Measurements from ENCODE around the gene IPO11. TPM values are rescaled to one million over a fixed set of nuclear protein-coding genes. Genes with fewer than 3 reads are reported as not detected.
"Not testable (repeated sequence)": the region's sequence is repeated elsewhere in the genome, so short reads cannot be mapped to it uniquely, and the experiment has no call there.

Gene IPO11
- total RNA-seq, 2 experiments from 2014 or later: 36.9 to 38.0 TPM

GRCh38 chr5:62536783-62537182, 124.2 kb downstream of the IPO11 start:
- ATAC-seq (no peak), DNase-seq (no peak)
- no peak overlapping the region for H3K4me3 Mint-ChIP-seq
- CTCF ChIA-PET: no interaction called here
- peaks cover 9% of the 10 kb centered on the region for H3K4me1 Mint-ChIP-seq
- H3K27ac Mint-ChIP-seq: no peak overlapping the region
- H3K27me3 Mint-ChIP-seq: no peaks in the 10 kb centered on the region
- H3K36me3 Mint-ChIP-seq: peaks cover 37% of the 10 kb centered on the region
- peaks cover 3% of the 10 kb centered on the region for H3K9me3 Mint-ChIP-seq (ENCODE audit: low read depth)

GRCh38 chr5:62538017-62538942, 125.7 kb downstream of the IPO11 start:
- ATAC-seq (peak; percentile 23), DNase-seq (no peak)
- Mint-ChIP-seq H3K4me3 (no peak overlapping the region), H3K36me3 (peaks cover 39% of the 10 kb centered on the region), H3K9me3 (ENCODE audit: low read depth) (peaks cover 3% of the 10 kb centered on the region), H3K27me3 (no peaks in the 10 kb centered on the region), H3K27ac (no peak overlapping the region), H3K4me1 (peaks cover 9% of the 10 kb centered on the region)
- CTCF ChIA-PET: interaction anchor here (0.7 kb wide), 1 partner anchor 49 kb away, joined by 3 read pairs; no protein-coding TSS in a partner anchor

- CTCF ChIA-PET: no interaction called here
These were observed 130.2 kb downstream of the IPO11 start for GRCh38 chr5:62542720-62543119.

GRCh38 chr5:62547945-62548630, 135.5 kb downstream of the IPO11 start:
- Mint-ChIP-seq H3K9me3 (ENCODE audit: low read depth) (peaks cover 7% of the 10 kb centered on the region), H3K36me3 (peaks cover 29% of the 10 kb centered on the region), H3K27ac (no peak overlapping the region), H3K4me1 (no peaks in the 10 kb centered on the region), H3K4me3 (no peak overlapping the region), H3K27me3 (no peaks in the 10 kb centered on the region)
- DNase-seq: no peak
- CTCF ChIA-PET: no interaction called here
- ATAC-seq: no peak

More at GRCh38 chr5:62542720-62543119, 130.2 kb downstream of the IPO11 start:
- H3K9me3 Mint-ChIP-seq (ENCODE audit: low read depth): peaks cover 10% of the 10 kb centered on the region
- no peaks in the 10 kb centered on the region for H3K27me3 Mint-ChIP-seq
- peaks cover 9% of the 10 kb centered on the region for H3K4me1 Mint-ChIP-seq
- H3K4me3 Mint-ChIP-seq: no peak overlapping the region
- ATAC-seq: no peak
- no peak for DNase-seq
- H3K36me3 Mint-ChIP-seq: peaks cover 50% of the 10 kb centered on the region
- H3K27ac Mint-ChIP-seq: no peak overlapping the region

GRCh38 chr5:62550103-62550502, 137.5 kb downstream of the IPO11 start:
- Mint-ChIP-seq H3K4me1 (no peaks in the 10 kb centered on the region), H3K27me3 (no peaks in the 10 kb centered on the region), H3K36me3 (peaks cover 15% of the 10 kb centered on the region), H3K27ac (no peak overlapping the region), H3K4me3 (no peak overlapping the region), H3K9me3 (ENCODE audit: low read depth) (no peaks in the 10 kb centered on the region)
- ATAC-seq: no peak
- DNase-seq: no peak
- CTCF ChIA-PET: no interaction called here

- CTCF ChIA-PET: no interaction called here
- Mint-ChIP-seq H3K27ac (no peak overlapping the region), H3K9me3 (ENCODE audit: low read depth) (no peaks in the 10 kb centered on the region), H3K4me1 (no peaks in the 10 kb centered on the region), H3K27me3 (no peaks in the 10 kb centered on the region), H3K4me3 (no peak overlapping the region), H3K36me3 (peaks cover 20% of the 10 kb centered on the region)
- no peak for ATAC-seq
- DNase-seq: no peak
These were observed 143.4 kb downstream of the IPO11 start for GRCh38 chr5:62555930-62556329.

- no peaks in the 10 kb centered on the region for H3K27me3 Mint-ChIP-seq
- H3K9me3 Mint-ChIP-seq (ENCODE audit: low read depth): no peaks in the 10 kb centered on the region
- H3K27ac Mint-ChIP-seq: no peak overlapping the region
- no peaks in the 10 kb centered on the region for H3K4me1 Mint-ChIP-seq
- CTCF ChIA-PET: no interaction called here
- no peak for ATAC-seq
- H3K4me3 Mint-ChIP-seq: no peak overlapping the region
- DNase-seq: no peak
- H3K36me3 Mint-ChIP-seq: peaks cover 21% of the 10 kb centered on the region
These were observed 146.4 kb downstream of the IPO11 start for GRCh38 chr5:62558941-62559340.

- H3K9me3 Mint-ChIP-seq (ENCODE audit: low read depth): peaks cover 2% of the 10 kb centered on the region
- ATAC-seq (no peak), DNase-seq (no peak)
- H3K36me3 Mint-ChIP-seq: peaks cover 30% of the 10 kb centered on the region
- H3K4me1 Mint-ChIP-seq: no peaks in the 10 kb centered on the region
- H3K4me3 Mint-ChIP-seq: no peak overlapping the region
- no peak overlapping the region for H3K27ac Mint-ChIP-seq
- H3K27me3 Mint-ChIP-seq: no peaks in the 10 kb centered on the region
- CTCF ChIA-PET: interaction anchor here (1.1 kb wide), 1 partner anchor 17 kb away, joined by 3 read pairs; no protein-coding TSS in a partner anchor
These were observed 148.2 kb downstream of the IPO11 start for GRCh38 chr5:62560786-62561185.

GRCh38 chr5:62561896-62562295, 149.3 kb downstream of the IPO11 start:
- Mint-ChIP-seq H3K4me3 (no peak overlapping the region), H3K36me3 (peaks cover 38% of the 10 kb centered on the region), H3K27me3 (no peaks in the 10 kb centered on the region), H3K9me3 (ENCODE audit: low read depth) (peaks cover 3% of the 10 kb centered on the region), H3K27ac (no peak overlapping the region), H3K4me1 (no peaks in the 10 kb centered on the region)
- CTCF ChIA-PET: no interaction called here
- DNase-seq (no peak), ATAC-seq (no peak)

GRCh38 chr5:62562867-62563266, 150.3 kb downstream of the IPO11 start:
- Mint-ChIP-seq H3K27me3 (no peaks in the 10 kb centered on the region), H3K4me3 (no peak overlapping the region), H3K9me3 (ENCODE audit: low read depth) (peaks cover 6% of the 10 kb centered on the region), H3K4me1 (no peaks in the 10 kb centered on the region), H3K27ac (no peak overlapping the region), H3K36me3 (peaks cover 45% of the 10 kb centered on the region)
- DNase-seq (no peak), ATAC-seq (no peak)
- CTCF ChIA-PET: no interaction called here

- no peaks in the 10 kb centered on the region for H3K27me3 Mint-ChIP-seq
- CTCF ChIA-PET: no interaction called here
These were observed 151.5 kb downstream of the IPO11 start for GRCh38 chr5:62564101-62564500.

GRCh38 chr5:62565740-62566139, 153.2 kb downstream of the IPO11 start:
- CTCF ChIA-PET; H3K4me3 Mint-ChIP-seq; H3K4me1 Mint-ChIP-seq; H3K27me3 Mint-ChIP-seq; H3K9me3 Mint-ChIP-seq (ENCODE audit: low read depth); ATAC-seq; DNase-seq; H3K27ac Mint-ChIP-seq: not testable (repeated sequence)
- peaks cover 56% of the 10 kb centered on the region for H3K36me3 Mint-ChIP-seq

More at GRCh38 chr5:62564101-62564500, 151.5 kb downstream of the IPO11 start:
- ATAC-seq (no peak), DNase-seq (no peak)
- peaks cover 54% of the 10 kb centered on the region for H3K36me3 Mint-ChIP-seq
- H3K9me3 Mint-ChIP-seq (ENCODE audit: low read depth): peaks cover 6% of the 10 kb centered on the region
- H3K27ac Mint-ChIP-seq: no peak overlapping the region
- no peak overlapping the region for H3K4me3 Mint-ChIP-seq
- H3K4me1 Mint-ChIP-seq: peaks cover under 1% of the 10 kb centered on the region

- Mint-ChIP-seq H3K27me3 (no peaks in the 10 kb centered on the region), H3K36me3 (peaks cover 54% of the 10 kb centered on the region), H3K4me3 (no peak overlapping the region), H3K27ac (no peak overlapping the region), H3K9me3 (ENCODE audit: low read depth) (peaks cover 6% of the 10 kb centered on the region), H3K4me1 (peaks cover 6% of the 10 kb centered on the region)
- CTCF ChIA-PET: interaction anchor here (0.6 to 1.0 kb wide), 4 partner anchors 10 to 263 kb away, joined by 3 to 4 read pairs (median 3); no protein-coding TSS in a partner anchor
- DNase-seq (no peak), ATAC-seq (no peak)
These were observed 155.6 kb downstream of the IPO11 start for GRCh38 chr5:62568143-62568542.

Measured in activated CD8-positive, alpha-beta memory T cell treated with anti-CD3 and anti-CD28 coated beads, Interleukin-2, amount 10 ng/mL, durations not matched to agents 7 days and 5 days (primary cell).